H1 (cell line): ENCODE results near the gene DOCK1.

Experiments used
- CBX5 ChIP-seq: fragments of 300-800, 300-1000 bp; sonication (generic); IDR thresholded peaks from 2 replicates; pipeline ENCODE4 v1.7.1; 2016; ENCODE audit warnings: antibody characterized with exemption, low read length, low read depth
- CEBPB ChIP-seq: IDR thresholded peaks from 2 replicates; pipeline ENCODE4 v1.6.1; 2012; ENCODE audit warnings: low read depth, low read length
- GTF2F1 ChIP-seq: IDR thresholded peaks from 2 replicates; pipeline ENCODE4 v1.6.1; 2012; ENCODE audit warnings: low read depth, low read length, improper control_type of control experiment, borderline replicate concordance
- JUND ChIP-seq: IDR thresholded peaks from 2 replicates; pipeline ENCODE4 v1.6.1; 2011; ENCODE audit warnings: mild to moderate bottlenecking, improper control_type of control experiment, low read length
- POLR2A ChIP-seq, 2 experiments: IDR thresholded peaks; 1 replicate in 1 of 2; 2 replicates in 1 of 2; pipeline ENCODE4 v1.6.1; 2011; ENCODE audit warnings: low read depth in 2 of 2, low read length in 2 of 2, mild to moderate bottlenecking in 2 of 2; ENCODE audit errors: control extremely low read depth in 1 of 2
- POLR2AphosphoS5 ChIP-seq: IDR thresholded peaks from 2 replicates; pipeline ENCODE4 v1.6.1; 2011; ENCODE audit warnings: low read depth, low read length
- RAD21 ChIP-seq, 2 experiments: IDR thresholded peaks in 1 of 2; conservative IDR thresholded peaks in 1 of 2; 2 replicates each; pipeline ENCODE4 v1.6.1; 2011; ENCODE audit warnings: low read depth in 2 of 2, low read length in 2 of 2, improper control_type of control experiment in 1 of 2, inconsistent platforms in 1 of 2, mild to moderate bottlenecking in 1 of 2, moderate library complexity in 1 of 2
- TAF7 ChIP-seq: optimal IDR thresholded peaks from 2 replicates; pipeline ENCODE3; 2011; ENCODE audit warnings: low read depth, mild to moderate bottlenecking, inconsistent platforms, low read length, moderate library complexity, borderline replicate concordance
- TCF12 ChIP-seq: IDR thresholded peaks from 2 replicates; pipeline ENCODE4 v1.6.1; 2011; ENCODE audit warnings: low read depth, mild to moderate bottlenecking, low read length
- TF ChIP-seq, protein P1 (sequence below), 3 experiments: IDR thresholded peaks; 1 replicate in 2 of 3; 2 replicates in 1 of 3; pipeline versions ENCODE4 v1.5.1 to v1.6.1; 2011; ENCODE audit warnings: low read length in 3 of 3, mild to moderate bottlenecking in 3 of 3, inconsistent platforms in 2 of 3, low read depth in 1 of 3, moderate library complexity in 1 of 3; ENCODE audit not compliant: insufficient read depth in 1 of 3; ENCODE audit errors: control extremely low read depth in 1 of 3
- TF ChIP-seq, protein P2 (sequence below): IDR thresholded peaks from 2 replicates; pipeline ENCODE4 v1.6.1; 2011; ENCODE audit warnings: low read depth, mild to moderate bottlenecking, low read length; ENCODE audit not compliant: insufficient read depth
- TF ChIP-seq, protein P3 (sequence below): IDR thresholded peaks from 2 replicates; pipeline ENCODE4 v1.6.1; 2012; ENCODE audit warnings: low read length, inconsistent platforms

DNA sequence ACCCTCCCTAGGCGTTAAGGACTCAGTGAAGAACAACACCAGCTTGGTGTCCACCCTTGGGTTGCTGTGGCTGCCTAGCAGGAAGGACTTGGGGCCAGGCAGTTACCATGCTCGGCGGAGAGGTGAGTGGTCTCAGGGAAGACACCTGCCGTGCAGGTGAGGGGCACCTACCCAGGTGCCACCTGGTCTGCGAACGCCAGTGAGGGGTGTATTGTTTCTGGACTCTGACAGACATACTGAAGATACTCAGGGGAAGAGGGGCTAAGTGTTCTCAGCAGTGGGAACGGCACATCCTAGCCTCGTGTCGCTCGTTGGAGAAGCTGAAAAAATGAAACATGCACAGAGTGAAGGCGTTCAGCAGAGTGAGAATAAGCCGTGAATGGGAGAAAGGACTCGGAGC lies 22.6 kb downstream of the DOCK1 start:
- no peak for TF ChIP-seq JUND
- TF ChIP-seq, protein P1, sequence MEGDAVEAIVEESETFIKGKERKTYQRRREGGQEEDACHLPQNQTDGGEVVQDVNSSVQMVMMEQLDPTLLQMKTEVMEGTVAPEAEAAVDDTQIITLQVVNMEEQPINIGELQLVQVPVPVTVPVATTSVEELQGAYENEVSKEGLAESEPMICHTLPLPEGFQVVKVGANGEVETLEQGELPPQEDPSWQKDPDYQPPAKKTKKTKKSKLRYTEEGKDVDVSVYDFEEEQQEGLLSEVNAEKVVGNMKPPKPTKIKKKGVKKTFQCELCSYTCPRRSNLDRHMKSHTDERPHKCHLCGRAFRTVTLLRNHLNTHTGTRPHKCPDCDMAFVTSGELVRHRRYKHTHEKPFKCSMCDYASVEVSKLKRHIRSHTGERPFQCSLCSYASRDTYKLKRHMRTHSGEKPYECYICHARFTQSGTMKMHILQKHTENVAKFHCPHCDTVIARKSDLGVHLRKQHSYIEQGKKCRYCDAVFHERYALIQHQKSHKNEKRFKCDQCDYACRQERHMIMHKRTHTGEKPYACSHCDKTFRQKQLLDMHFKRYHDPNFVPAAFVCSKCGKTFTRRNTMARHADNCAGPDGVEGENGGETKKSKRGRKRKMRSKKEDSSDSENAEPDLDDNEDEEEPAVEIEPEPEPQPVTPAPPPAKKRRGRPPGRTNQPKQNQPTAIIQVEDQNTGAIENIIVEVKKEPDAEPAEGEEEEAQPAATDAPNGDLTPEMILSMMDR (IDR thresholded peaks at IDR 0.05; ENCODE audit: control extremely low read depth in 1 of 3, insufficient read depth in 1 of 3, low read depth in 1 of 3, low read length in 3 of 3), result no peak
- no peak for TF ChIP-seq TAF7
- no peak for TF ChIP-seq POLR2AphosphoS5
- no peak for TF ChIP-seq CEBPB
- no peak for TF ChIP-seq RAD21 (IDR thresholded peaks at IDR 0.05 in 1 of 2, conservative IDR thresholded peaks at IDR 0.05 in 1 of 2; ENCODE audit: low read depth in 2 of 2, low read length in 2 of 2)
- no peak for TF ChIP-seq GTF2F1
- TF ChIP-seq TCF12, result no peak
- no peak for TF ChIP-seq CBX5
- TF ChIP-seq, protein P2, sequence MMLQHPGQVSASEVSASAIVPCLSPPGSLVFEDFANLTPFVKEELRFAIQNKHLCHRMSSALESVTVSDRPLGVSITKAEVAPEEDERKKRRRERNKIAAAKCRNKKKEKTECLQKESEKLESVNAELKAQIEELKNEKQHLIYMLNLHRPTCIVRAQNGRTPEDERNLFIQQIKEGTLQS, result no peak
- no peak for TF ChIP-seq POLR2A (IDR thresholded peaks at IDR 0.05; ENCODE audit: control extremely low read depth in 1 of 2, low read depth in 2 of 2, low read length in 2 of 2)
- TF ChIP-seq, protein P3, sequence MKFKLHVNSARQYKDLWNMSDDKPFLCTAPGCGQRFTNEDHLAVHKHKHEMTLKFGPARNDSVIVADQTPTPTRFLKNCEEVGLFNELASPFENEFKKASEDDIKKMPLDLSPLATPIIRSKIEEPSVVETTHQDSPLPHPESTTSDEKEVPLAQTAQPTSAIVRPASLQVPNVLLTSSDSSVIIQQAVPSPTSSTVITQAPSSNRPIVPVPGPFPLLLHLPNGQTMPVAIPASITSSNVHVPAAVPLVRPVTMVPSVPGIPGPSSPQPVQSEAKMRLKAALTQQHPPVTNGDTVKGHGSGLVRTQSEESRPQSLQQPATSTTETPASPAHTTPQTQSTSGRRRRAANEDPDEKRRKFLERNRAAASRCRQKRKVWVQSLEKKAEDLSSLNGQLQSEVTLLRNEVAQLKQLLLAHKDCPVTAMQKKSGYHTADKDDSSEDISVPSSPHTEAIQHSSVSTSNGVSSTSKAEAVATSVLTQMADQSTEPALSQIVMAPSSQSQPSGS, result no peak
